22Rv1 (cell line): ENCODE data around the gene GCSAML.

Experiments used
- CTCF ChIP-seq: fragments of 450-650 bp; IDR thresholded peaks from 2 replicates; pipeline ENCODE4 v1.5.1; 2017; ENCODE audit warnings: mild to moderate bottlenecking
- ZFX ChIP-seq: fragments of 450-650 bp; IDR thresholded peaks from 2 replicates; pipeline ENCODE4 v1.6.1; 2017; ENCODE audit warnings: antibody characterized with exemption, borderline replicate concordance

GRCh38 chr1:247500865-247501264 lies 48.1 kb upstream of the GCSAML start:
- no peak for TF ChIP-seq CTCF
- TF ChIP-seq ZFX, result no peak
